HPDE6-E6E7 (cell line): ENCODE measurements around the gene IFNA10.
"Not testable (repeated sequence)": the region's sequence is repeated elsewhere in the genome, so short reads cannot be mapped to it uniquely, and the experiment has no call there.

Experiments
- DNase-seq: peaks from one replicate; pipeline ENCODE4 v3.0.0; 2011; ENCODE audit warnings: missing footprints; ENCODE audit errors: extremely low spot score

Gene IFNA10

GRCh38 chr9:21207043-21207442, at the start of gene IFNA10:
IFNA10 (minus strand) TSS chr9:21207143; CDS start chr9:21207097, 46 bp downstream.
- not testable (repeated sequence) for DNase-seq

GRCh38 chr9:21255538-21256212, 48.7 kb upstream of the IFNA10 start:
- no peak for DNase-seq

DNA sequence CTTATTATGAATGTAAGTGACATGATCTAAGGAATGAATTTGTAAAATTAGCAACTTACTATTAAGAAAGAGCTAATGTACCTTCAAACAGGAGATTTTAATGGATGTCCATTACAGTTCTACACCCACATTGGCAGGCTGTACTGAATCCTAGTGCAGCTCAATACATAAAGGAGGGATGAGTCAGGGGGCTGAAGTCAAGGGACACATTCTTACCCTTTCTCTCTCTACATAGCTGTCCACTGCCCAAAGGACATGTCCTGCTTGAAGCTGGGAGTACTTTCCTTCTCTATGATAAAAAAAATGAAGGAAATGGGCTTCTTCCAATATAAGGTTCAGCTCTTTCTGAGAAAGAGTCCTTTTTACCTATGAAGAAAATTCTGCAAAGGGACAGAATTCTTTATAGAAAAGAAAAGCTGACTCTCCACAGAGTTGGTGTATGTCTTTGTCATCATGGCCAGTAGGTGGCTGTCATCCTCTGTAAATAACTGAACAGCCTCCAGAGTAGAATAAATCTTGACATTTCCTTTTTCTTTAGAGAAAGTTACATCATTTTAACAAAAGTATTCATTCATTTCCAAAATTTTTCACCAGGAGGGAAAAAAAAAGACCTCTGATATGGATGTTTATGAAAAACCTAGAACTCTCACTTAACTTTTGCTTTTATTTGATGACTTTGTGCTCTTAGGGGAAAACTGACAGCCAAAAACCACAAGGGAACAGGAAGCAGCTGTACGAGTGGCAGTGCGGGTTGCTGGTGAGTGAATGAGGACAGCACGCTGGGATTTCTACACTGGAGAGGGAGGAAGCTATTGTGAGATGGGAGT, 46.0 kb upstream of the IFNA10 start:
- peak; percentile 40 for DNase-seq

DNA sequence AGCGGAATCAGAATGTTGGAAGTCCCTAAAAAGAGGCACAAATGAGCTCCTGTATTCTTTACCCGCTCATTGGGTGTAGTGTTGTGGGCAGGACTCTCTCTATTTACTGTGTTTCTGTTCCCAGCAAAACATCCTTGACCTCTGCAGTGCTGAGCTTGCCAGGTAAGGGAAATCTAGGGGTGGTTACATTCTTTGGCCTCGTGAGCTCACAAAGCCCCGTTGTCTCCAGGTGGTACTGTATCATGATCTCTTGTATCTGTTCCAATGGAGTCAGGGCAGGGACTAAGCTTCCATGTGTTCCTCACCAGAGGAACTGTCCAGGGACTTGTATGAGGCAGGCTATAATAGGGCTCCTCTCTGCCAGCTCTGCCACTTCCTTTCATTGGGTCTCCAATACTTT, 44.7 kb upstream of the IFNA10 start:
- DNase-seq = no peak

- DNase-seq = no peak
Observed at GRCh38 chr9:21251190-21251589, 44.2 kb upstream of the IFNA10 start.

- DNase-seq = no peak
Observed at GRCh38 chr9:21244836-21245235, 37.9 kb upstream of the IFNA10 start.

DNA sequence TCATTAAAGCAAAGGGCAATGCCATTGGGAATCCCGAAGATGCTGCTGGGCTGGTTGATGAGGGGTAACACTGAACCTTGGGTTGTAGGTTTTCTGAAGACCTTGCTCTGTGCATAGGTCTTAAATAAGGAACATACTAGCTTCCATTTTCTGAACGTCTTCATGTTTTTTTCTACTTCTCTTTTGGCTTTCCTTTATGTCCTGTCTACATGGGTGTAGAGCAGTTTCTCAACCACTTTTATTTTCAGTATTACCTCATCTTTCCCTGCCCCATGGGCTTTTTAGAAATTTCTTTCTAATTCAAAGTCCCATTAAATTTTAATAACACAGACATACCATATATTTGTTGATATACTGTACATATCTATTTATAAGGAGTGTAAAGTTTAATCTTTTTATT, 33.0 kb upstream of the IFNA10 start, which contains the start of gene IFNA14:
Gene IFNA14 (minus strand): TSS at position 95 of the 400 bp plus-strand sequence. CDS start 70 bp downstream, at position 25.
- DNase-seq = no peak

GRCh38 chr9:21236360-21236714, 29.4 kb upstream of the IFNA10 start:
- DNase-seq = not testable (repeated sequence)

- not testable (repeated sequence) for DNase-seq
Observed at GRCh38 chr9:21235468-21236359, 28.8 kb upstream of the IFNA10 start.

- DNase-seq = no peak
Observed at GRCh38 chr9:21234153-21234687, 27.3 kb upstream of the IFNA10 start.

GRCh38 chr9:21233258-21233657, 26.3 kb upstream of the IFNA10 start:
- DNase-seq = no peak

- no peak for DNase-seq
Observed at GRCh38 chr9:21228122-21228521, 21.2 kb upstream of the IFNA10 start, which contains the start of gene IFNA17. IFNA17 (minus strand) TSS chr9:21228222; CDS start chr9:21228173, 49 bp downstream.

DNA sequence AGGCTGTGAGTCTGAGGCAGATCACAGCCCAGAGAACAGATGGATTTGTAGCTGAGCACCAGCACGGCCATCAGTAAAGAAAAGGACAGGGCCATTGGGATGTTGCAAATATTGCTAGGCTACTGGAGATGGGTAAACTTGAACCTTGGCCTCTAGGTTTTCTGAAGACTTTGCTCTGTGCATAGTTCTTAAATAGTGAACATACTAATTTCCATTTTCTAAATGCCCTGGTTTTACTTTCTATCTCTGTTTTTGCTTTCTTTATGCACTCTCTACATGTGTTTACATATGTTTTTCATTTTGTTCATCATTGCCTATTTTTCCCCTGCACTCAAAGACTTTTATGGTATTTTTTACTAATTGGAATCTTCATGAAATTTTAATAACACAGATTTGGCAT, 10.3 kb upstream of the IFNA10 start, which contains the start of gene IFNA16:
Gene IFNA16 (minus strand): TSS at position 101 of the 400 bp plus-strand sequence. CDS start 6 bp downstream, at position 95.
- DNase-seq = not testable (repeated sequence)

GRCh38 chr9:21213411-21214326, 6.7 kb upstream of the IFNA10 start:
- not testable (repeated sequence) for DNase-seq

DNA sequence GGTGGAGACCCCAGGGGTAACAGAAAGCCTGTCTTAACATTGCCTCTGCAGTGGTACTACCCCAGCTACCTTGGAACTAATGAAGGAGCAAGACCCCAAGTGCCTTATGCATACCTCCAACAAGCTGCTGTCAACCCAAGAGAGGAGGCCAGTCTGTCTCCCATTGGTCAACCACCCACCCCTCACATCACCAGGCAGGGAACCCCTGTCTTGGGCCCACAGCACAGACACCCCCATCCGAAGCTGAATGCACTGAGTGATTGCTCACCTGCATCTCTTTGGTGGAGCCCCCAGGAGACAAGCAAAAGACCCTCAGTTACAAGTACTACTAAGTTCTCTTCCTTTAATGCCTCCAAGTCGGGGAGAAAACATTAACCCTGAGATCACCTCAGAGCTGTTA, 5.2 kb upstream of the IFNA10 start:
- not testable (repeated sequence) for DNase-seq

GRCh38 chr9:21210782-21211181, 3.8 kb upstream of the IFNA10 start:
- not testable (repeated sequence) for DNase-seq

GRCh38 chr9:21210311-21210710, 3.4 kb upstream of the IFNA10 start:
- DNase-seq = no peak

DNA sequence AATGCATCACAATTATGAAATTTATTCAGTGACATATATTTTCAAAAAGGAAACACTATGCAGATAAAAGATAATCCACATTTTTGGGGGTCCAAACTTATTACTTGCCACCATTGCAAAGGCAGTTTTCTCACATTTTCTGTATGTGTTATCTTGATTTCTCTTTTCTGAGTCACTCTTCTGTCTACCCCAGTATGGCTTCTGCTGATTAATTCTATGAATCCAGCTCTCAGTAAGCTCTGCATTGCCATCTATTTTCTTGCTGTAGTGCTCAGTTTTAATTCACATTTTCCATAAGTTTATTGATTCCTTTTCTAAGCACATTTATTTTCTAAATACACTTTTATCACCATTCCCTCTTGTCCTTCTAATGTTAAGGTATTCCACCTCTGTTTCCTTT, 1.7 kb downstream of the IFNA10 start:
- DNase-seq = no peak

GRCh38 chr9:21202105-21202504, 4.8 kb downstream of the IFNA10 start, which contains the start of gene IFNA7:
IFNA7 (minus strand) TSS chr9:21202205; CDS start chr9:21202165, 40 bp downstream.
- DNase-seq = not testable (repeated sequence)
